Stimulated activated naive CD8-positive, alpha-beta T cell treated with anti-CD3 and anti-CD28 coated beads, Interleukin-15, amount 100 ng/mL, for 72 hours (primary cell): ENCODE measurements around the gene NFATC2.

Source experiments
- ATAC-seq: fragments of 150-1000 bp; cut with Tn5 transposase; 2 replicates; pipeline ENCODE4 v1.10.0; 2021; ENCODE audit warnings: mild to moderate bottlenecking, moderate library complexity
- DNase-seq, 2 donors: peaks; one replicate each; pipeline ENCODE4 v3.0.0; 2021 to 2022
- H3K27ac Mint-ChIP-seq, 2 donors: one replicate each; pipeline ENCODE4 v1.8.0; 2022; ENCODE audit warnings: mild to moderate bottlenecking in 2 of 2, mixed read lengths in 2 of 2, moderate library complexity in 2 of 2
- H3K27me3 Mint-ChIP-seq: one replicate; pipeline ENCODE4 v1.8.0; 2022; ENCODE audit warnings: mixed read lengths
- H3K4me1 Mint-ChIP-seq: one replicate; pipeline ENCODE4 v1.8.0; 2022; ENCODE audit warnings: mild to moderate bottlenecking, mixed read lengths
- H3K4me3 Mint-ChIP-seq, 2 donors: one replicate each; pipeline ENCODE4 v1.8.0; 2022; ENCODE audit warnings: mild to moderate bottlenecking in 2 of 2, mixed read lengths in 2 of 2, moderate library complexity in 1 of 2
- H3K9me3 Mint-ChIP-seq, 2 donors: one replicate each; pipeline ENCODE4 v1.8.0; 2022; ENCODE audit warnings: mixed read lengths in 2 of 2

Gene NFATC2

DNA sequence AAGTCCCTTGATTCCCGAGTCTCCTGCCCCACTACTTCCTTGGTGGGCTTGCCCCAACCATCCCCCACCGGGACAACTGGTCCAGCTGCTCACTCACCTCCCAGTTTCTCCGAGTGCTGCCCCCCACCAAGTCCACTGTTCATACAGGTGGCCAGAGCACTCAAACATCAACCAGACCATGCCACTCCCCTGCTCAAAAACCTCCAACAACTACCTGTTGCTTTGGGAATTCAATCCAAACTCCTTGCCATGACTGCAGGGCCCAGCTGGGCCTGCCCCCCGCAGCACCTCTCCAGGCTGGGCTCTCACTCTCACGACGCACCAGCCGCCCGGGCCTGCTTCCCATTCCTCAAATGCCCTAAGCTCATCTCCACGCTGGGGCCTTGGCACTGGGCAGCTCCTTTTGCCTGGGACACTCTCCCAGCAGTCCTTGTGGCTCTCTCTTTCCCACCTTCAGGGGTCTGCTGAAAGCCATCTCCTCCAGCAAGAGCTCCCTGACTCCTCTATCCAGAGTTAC lies 97.5 kb downstream of the NFATC2 start:
- no peaks in the 10 kb centered on the region for H3K27me3 Mint-ChIP-seq
- H3K4me3 Mint-ChIP-seq = no peak overlapping the region
- no peaks in the 10 kb centered on the region for H3K9me3 Mint-ChIP-seq
- DNase-seq (no peak), ATAC-seq (no peak)
- peak overlapping the region; percentile 5 to 36 for H3K27ac Mint-ChIP-seq
- peaks cover 37% of the 10 kb centered on the region for H3K4me1 Mint-ChIP-seq

DNA sequence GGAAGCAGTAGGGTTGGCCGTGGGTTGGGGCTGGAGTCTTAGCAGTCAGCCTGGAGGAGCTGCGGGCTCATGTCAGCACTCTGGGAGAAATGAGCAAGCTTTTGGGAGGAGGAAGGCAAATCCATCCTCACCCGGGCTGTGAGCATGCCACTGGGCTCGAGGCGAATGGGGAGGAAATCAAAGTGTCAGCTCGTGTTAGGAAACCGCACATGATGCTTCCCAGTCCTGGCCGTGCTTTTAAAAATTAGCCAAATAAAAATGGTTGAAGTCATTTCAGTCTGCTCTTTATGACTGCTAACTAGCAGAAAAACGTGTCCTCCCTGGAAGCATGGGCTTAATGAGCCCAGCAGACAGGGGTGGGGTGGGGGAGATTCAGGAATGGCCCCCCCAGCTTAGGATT lies 98.1 kb downstream of the NFATC2 start:
- Mint-ChIP-seq H3K27me3 (no peaks in the 10 kb centered on the region), H3K4me3 (no peak overlapping the region), H3K9me3 (no peaks in the 10 kb centered on the region), H3K27ac (peak overlapping the region in 1 of 2 donors; percentile 88), H3K4me1 (peaks cover 42% of the 10 kb centered on the region)
- no peak for DNase-seq
- no peak for ATAC-seq

DNA sequence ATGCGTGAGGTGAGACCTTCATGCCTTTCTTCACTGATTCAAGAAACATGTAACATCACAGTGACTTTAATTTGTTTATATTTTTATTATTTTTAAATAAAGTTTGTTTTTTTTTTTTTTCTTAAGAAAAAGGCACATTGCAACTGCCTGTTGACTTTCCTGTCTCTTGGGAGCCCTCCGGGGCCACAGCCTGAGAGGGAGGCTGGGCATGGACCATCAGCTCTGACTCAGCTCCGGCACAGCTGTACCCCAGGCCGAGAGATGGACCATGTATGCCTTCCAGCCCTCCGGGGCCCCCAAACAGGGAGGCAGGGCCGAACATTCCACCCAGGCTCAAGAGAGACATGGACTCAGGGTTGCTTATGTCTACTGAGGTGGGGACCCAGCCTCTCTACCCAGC lies 99.9 kb downstream of the NFATC2 start:
- ATAC-seq (no peak), DNase-seq (no peak)
- no peaks in the 10 kb centered on the region for H3K27me3 Mint-ChIP-seq
- no peaks in the 10 kb centered on the region for H3K9me3 Mint-ChIP-seq
- peaks cover 51% of the 10 kb centered on the region for H3K4me1 Mint-ChIP-seq
- no peak overlapping the region for H3K27ac Mint-ChIP-seq
- H3K4me3 Mint-ChIP-seq = no peak overlapping the region

DNA sequence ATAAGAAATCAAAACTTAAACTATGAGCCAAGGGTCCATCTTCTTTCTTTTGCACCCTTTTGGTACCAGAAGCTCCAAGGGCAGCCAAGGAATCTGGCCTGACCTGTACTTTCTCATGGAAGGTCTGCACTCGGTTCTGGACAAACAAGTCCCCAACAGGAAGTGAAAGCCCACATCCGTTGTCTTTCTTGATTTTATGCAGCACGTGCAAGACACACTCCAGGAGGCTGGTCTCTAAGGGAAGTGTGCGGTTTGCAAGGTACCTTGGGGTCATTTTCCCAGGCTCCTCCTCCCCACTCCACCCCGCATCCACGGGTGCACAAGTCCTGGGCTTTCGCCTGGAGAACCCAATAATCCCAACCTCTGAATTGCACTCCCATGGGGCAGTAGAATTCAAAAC lies 101.9 kb downstream of the NFATC2 start:
- H3K27me3 Mint-ChIP-seq = no peaks in the 10 kb centered on the region
- no peak for ATAC-seq
- DNase-seq = no peak
- peaks cover 43% of the 10 kb centered on the region for H3K4me1 Mint-ChIP-seq
- H3K9me3 Mint-ChIP-seq = no peaks in the 10 kb centered on the region
- no peak overlapping the region for H3K4me3 Mint-ChIP-seq
- H3K27ac Mint-ChIP-seq = no peak overlapping the region

GRCh38 chr20:51439160-51439689 lies 103.3 kb downstream of the NFATC2 start:
- Mint-ChIP-seq H3K4me1 (peaks cover 43% of the 10 kb centered on the region), H3K4me3 (no peak overlapping the region), H3K9me3 (no peaks in the 10 kb centered on the region), H3K27ac (no peak overlapping the region), H3K27me3 (no peaks in the 10 kb centered on the region)
- no peak for DNase-seq
- ATAC-seq = no peak

GRCh38 chr20:51438136-51438535 lies 104.4 kb downstream of the NFATC2 start:
- no peaks in the 10 kb centered on the region for H3K9me3 Mint-ChIP-seq
- no peak for DNase-seq
- H3K4me1 Mint-ChIP-seq = peaks cover 47% of the 10 kb centered on the region
- no peak overlapping the region for H3K4me3 Mint-ChIP-seq
- ATAC-seq = no peak
- no peaks in the 10 kb centered on the region for H3K27me3 Mint-ChIP-seq
- H3K27ac Mint-ChIP-seq = no peak overlapping the region

- Mint-ChIP-seq H3K9me3 (no peaks in the 10 kb centered on the region), H3K27me3 (no peaks in the 10 kb centered on the region), H3K4me1 (peaks cover 55% of the 10 kb centered on the region), H3K4me3 (no peak overlapping the region), H3K27ac (peak overlapping the region in 1 of 2 donors; percentile 35)
- ATAC-seq (no peak), DNase-seq (no peak)
Measured at GRCh38 chr20:51437182-51437924, 105.2 kb downstream of the NFATC2 start.

- peak overlapping the region in 1 of 2 donors; percentile 46 for H3K27ac Mint-ChIP-seq
- no peaks in the 10 kb centered on the region for H3K27me3 Mint-ChIP-seq
- ATAC-seq = peak; percentile 39
Measured at GRCh38 chr20:51434580-51435247, 107.8 kb downstream of the NFATC2 start.

DNA sequence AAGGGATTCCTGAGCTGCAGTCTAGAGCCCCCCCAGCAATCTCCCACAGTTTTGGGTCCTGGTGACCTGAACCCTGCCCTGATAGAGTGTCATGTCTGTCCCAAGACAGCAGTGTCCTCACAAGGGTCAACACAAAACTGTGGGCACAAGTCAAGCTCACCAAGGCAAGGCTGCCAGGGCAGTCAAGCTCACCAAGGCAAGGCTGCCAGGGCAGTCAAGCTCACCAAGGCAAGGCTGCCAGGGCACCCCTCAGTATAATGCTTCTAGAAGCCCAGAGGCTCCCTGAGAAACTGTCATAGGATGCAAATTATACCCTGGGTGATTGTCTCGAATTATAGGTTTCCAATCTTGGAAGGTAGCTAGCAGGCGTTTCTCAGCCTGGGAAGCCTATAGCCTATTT lies 108.5 kb downstream of the NFATC2 start:
- Mint-ChIP-seq H3K27ac (peak overlapping the region in 1 of 2 donors; percentile 24), H3K4me3 (no peak overlapping the region), H3K27me3 (no peaks in the 10 kb centered on the region), H3K4me1 (peaks cover 75% of the 10 kb centered on the region), H3K9me3 (no peaks in the 10 kb centered on the region)
- ATAC-seq = no peak
- no peak for DNase-seq

More at GRCh38 chr20:51434580-51435247, 107.8 kb downstream of the NFATC2 start:
- Mint-ChIP-seq H3K4me3 (no peak overlapping the region), H3K9me3 (no peaks in the 10 kb centered on the region), H3K4me1 (peaks cover 75% of the 10 kb centered on the region)
- no peak for DNase-seq

GRCh38 chr20:51432875-51433274 lies 109.6 kb downstream of the NFATC2 start:
- DNase-seq (no peak), ATAC-seq (no peak)
- H3K27ac Mint-ChIP-seq = no peak overlapping the region
- H3K4me1 Mint-ChIP-seq = peaks cover 71% of the 10 kb centered on the region
- H3K4me3 Mint-ChIP-seq = no peak overlapping the region
- no peaks in the 10 kb centered on the region for H3K9me3 Mint-ChIP-seq
- no peaks in the 10 kb centered on the region for H3K27me3 Mint-ChIP-seq

DNA sequence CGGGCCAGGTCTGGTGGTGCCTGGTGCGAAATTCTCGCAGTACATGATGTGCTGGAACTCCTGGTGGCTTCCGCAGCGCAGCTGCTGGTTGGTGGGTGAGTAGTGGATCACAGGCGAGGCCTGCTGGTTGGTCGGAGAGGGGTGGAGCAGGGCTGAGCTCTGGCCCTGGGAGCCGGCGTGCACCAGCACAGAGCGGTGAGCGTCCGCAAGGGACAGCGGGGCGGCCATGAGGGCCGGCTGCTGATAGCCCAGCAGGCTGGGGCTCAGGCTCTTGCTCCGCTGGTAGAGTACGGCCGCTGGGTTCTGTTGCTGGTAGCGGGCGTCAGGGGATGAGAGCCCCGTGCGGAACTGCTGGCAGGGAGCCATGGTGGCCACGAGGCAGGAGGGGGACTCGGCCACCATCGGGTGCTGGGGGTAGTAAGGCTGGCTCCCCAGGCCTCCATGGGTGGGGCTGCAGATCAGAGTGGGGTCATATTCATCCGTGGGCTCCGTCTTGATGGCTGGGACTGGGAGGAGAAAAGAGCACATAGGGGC lies 110.2 kb downstream of the NFATC2 start:
- ATAC-seq (no peak), DNase-seq (no peak)
- Mint-ChIP-seq H3K27ac (peak overlapping the region in 1 of 2 donors; percentile 63), H3K4me1 (peaks cover 71% of the 10 kb centered on the region), H3K27me3 (no peaks in the 10 kb centered on the region), H3K9me3 (no peaks in the 10 kb centered on the region), H3K4me3 (no peak overlapping the region)

DNA sequence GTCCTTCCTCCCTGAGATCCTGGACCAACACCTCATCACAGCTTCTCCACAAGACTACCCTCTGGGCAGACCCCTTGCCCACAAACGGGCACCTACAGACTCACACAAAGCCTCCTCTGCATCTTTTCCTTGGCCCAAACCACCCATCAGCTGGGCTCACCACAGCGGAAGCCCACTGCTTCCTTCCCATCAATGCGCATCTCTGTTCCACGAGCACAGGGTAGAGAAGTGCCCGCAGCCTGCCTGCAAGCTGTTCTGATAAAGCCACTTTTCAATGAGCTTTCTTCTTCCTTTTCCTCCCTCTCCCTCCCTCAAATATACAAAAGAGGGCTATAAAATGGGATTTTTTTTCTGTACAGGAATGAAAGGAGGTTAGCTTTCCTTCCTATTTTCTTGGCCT lies 111.2 kb downstream of the NFATC2 start:
- no peaks in the 10 kb centered on the region for H3K27me3 Mint-ChIP-seq
- ATAC-seq = no peak
- H3K27ac Mint-ChIP-seq = peak overlapping the region; percentile 50 to 80
- H3K4me1 Mint-ChIP-seq = peaks cover 75% of the 10 kb centered on the region
- H3K9me3 Mint-ChIP-seq = no peaks in the 10 kb centered on the region
- no peak overlapping the region for H3K4me3 Mint-ChIP-seq
- DNase-seq = no peak

DNA sequence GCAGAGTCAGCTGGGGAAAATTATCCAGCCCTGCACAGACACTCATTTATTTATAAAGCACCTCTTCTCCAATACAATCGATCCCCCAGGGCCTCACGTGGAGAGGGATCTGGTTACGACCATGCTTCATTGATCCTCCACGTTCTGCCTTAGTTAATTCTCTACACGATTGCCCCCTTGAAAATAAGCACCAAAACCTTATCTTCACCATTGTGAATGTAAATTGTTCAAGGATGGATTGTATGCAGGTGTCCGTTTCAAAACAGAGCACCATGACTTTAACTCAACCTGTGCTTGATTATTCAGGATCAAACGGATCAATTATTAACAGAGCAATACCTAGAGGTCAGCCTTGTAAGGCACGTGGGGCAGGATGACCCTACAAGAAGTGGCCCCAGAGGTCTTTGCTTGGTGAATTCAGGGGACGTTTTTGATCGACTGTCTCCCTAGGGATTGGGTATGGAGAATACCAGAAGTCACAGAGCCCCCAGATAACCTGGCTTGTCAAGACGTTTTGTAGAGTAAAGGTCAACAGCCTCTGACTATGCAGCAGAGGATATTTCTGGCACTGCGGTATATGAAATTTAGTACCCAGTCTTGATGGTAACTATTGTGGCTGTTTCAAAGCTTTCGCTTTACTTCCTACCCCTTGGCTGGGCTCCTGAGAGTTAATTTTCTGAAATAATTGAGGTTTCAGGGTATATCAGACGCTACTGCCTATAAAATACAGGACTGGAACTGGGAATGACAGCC lies 112.1 kb downstream of the NFATC2 start:
- Mint-ChIP-seq H3K9me3 (no peaks in the 10 kb centered on the region), H3K4me1 (peaks cover 82% of the 10 kb centered on the region), H3K27ac (no peak overlapping the region), H3K27me3 (no peaks in the 10 kb centered on the region), H3K4me3 (no peak overlapping the region)
- ATAC-seq (no peak), DNase-seq (no peak)

DNA sequence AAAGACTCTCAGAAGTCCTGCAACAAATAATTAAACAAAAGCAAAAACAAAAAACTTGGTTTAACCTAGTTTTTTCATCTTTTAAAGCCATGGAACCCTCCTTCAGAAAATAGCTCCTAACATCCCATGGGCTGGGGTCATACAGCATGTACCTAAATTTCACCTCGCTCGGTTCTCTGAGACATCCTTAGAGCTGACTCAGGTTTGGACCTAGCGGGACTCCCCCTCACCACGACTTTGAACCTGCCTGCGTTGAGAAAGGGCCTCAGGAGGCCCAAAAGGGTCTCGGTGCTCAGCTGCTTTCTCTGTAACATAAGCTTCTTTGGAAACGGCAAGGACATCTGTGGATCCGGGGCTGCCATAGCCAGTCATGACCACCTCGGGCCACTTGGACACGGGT lies 112.8 kb downstream of the NFATC2 start:
- H3K4me3 Mint-ChIP-seq = no peak overlapping the region
- DNase-seq (no peak), ATAC-seq (no peak)
- no peaks in the 10 kb centered on the region for H3K9me3 Mint-ChIP-seq
- H3K27me3 Mint-ChIP-seq = no peaks in the 10 kb centered on the region
- H3K27ac Mint-ChIP-seq = no peak overlapping the region
- peaks cover 82% of the 10 kb centered on the region for H3K4me1 Mint-ChIP-seq

GRCh38 chr20:51429144-51429482 lies 113.4 kb downstream of the NFATC2 start:
- Mint-ChIP-seq H3K4me3 (no peak overlapping the region), H3K27me3 (no peaks in the 10 kb centered on the region), H3K27ac (no peak overlapping the region), H3K9me3 (no peaks in the 10 kb centered on the region), H3K4me1 (peaks cover 84% of the 10 kb centered on the region)
- no peak for ATAC-seq
- no peak for DNase-seq
